Activated CD8-positive, alpha-beta memory T cell treated with anti-CD3 and anti-CD28 coated beads, Interleukin-2, amount 50 U/mL, for 1 hour (primary cell): ENCODE data around the gene LRRC61.
"Not testable (repeated sequence)": the region's sequence is repeated elsewhere in the genome, so short reads cannot be mapped to it uniquely, and the experiment has no call there.

Experiments used
- DNase-seq: peaks from one replicate; pipeline ENCODE4 v3.0.0-alpha.2; 2020; ENCODE audit errors: extremely low read depth

LRRC61 gene

GRCh38 chr7:150307129-150307528 is 16.0 kb upstream of the LRRC61 start:
- no peak for DNase-seq

- no peak for DNase-seq
Observed at GRCh38 chr7:150307904-150308303, 15.3 kb upstream of the LRRC61 start.

- no peak for DNase-seq
Observed at GRCh38 chr7:150308575-150308974, 14.6 kb upstream of the LRRC61 start.

- no peak for DNase-seq
Observed at GRCh38 chr7:150311146-150311545, 12.0 kb upstream of the LRRC61 start.

- DNase-seq: no peak
Observed at GRCh38 chr7:150311711-150312110, 11.4 kb upstream of the LRRC61 start.

GRCh38 chr7:150312649-150313366 is 10.3 kb upstream of the LRRC61 start:
- not testable (repeated sequence) for DNase-seq

GRCh38 chr7:150313367-150313809 is 9.8 kb upstream of the LRRC61 start:
- no peak for DNase-seq

- no peak for DNase-seq
Observed at GRCh38 chr7:150313870-150314269, 9.3 kb upstream of the LRRC61 start.

- no peak for DNase-seq
Observed at GRCh38 chr7:150314639-150315239, 8.4 kb upstream of the LRRC61 start.

GRCh38 chr7:150316987-150317386 is 6.2 kb upstream of the LRRC61 start:
- DNase-seq: not testable (repeated sequence)

GRCh38 chr7:150317748-150318444 is 5.3 kb upstream of the LRRC61 start:
- DNase-seq: no peak

GRCh38 chr7:150321788-150322113 is 1.4 kb upstream of the LRRC61 start:
- no peak for DNase-seq

GRCh38 chr7:150322114-150322832 is 882 bp upstream of the LRRC61 start:
- peak; percentile 21 for DNase-seq

- no peak for DNase-seq
Observed at GRCh38 chr7:150323682-150324372, 672 bp downstream of the LRRC61 start.

- DNase-seq: no peak
Observed at GRCh38 chr7:150324373-150324961, 1.3 kb downstream of the LRRC61 start.

- DNase-seq: no peak
Observed at GRCh38 chr7:150325110-150325611, 2.0 kb downstream of the LRRC61 start.

- no peak for DNase-seq
Observed at GRCh38 chr7:150325901-150326300, 2.7 kb downstream of the LRRC61 start.

GRCh38 chr7:150326657-150327268 is 3.6 kb downstream of the LRRC61 start:
- DNase-seq: no peak

- DNase-seq: no peak
Observed at GRCh38 chr7:150327308-150327707, 4.2 kb downstream of the LRRC61 start.

GRCh38 chr7:150329331-150330120 is 6.4 kb downstream of the LRRC61 start:
- no peak for DNase-seq
